ENCODE measurements around the gene SCN2B.

Gene SCN2B

GRCh38 chr11:118144301-118145268 is 31.9 kb downstream of the SCN2B start:
- TF ChIP-seq CTCF (IDR thresholded peaks at IDR 0.05), result no peak
- no peak for TF ChIP-seq ZFX (IDR thresholded peaks at IDR 0.05; ENCODE audit: borderline replicate concordance)
- H3K27ac ChIP-seq, result no peak overlapping the region

GRCh38 chr11:118143661-118144185 is 32.7 kb downstream of the SCN2B start:
- H3K27ac ChIP-seq, result no peak overlapping the region

GRCh38 chr11:118142809-118143208 is 33.6 kb downstream of the SCN2B start:
- TF ChIP-seq CTCF (IDR thresholded peaks at IDR 0.05), result no peak
- TF ChIP-seq ZFX (IDR thresholded peaks at IDR 0.05; ENCODE audit: borderline replicate concordance), result no peak

More at GRCh38 chr11:118143661-118144185, 32.7 kb downstream of the SCN2B start:
- TF ChIP-seq ZFX (IDR thresholded peaks at IDR 0.05; ENCODE audit: borderline replicate concordance), result no peak
- no peak for TF ChIP-seq CTCF (IDR thresholded peaks at IDR 0.05)

GRCh38 chr11:118142081-118142480 is 34.4 kb downstream of the SCN2B start:
- no peak overlapping the region for H3K27ac ChIP-seq
- no peak for TF ChIP-seq CTCF (IDR thresholded peaks at IDR 0.05)

More at GRCh38 chr11:118142809-118143208, 33.6 kb downstream of the SCN2B start:
- H3K27ac ChIP-seq, result no peak overlapping the region

- H3K27ac ChIP-seq, result no peak overlapping the region
- TF ChIP-seq CTCF (IDR thresholded peaks at IDR 0.05) (no peak), ZFX (IDR thresholded peaks at IDR 0.05; ENCODE audit: borderline replicate concordance) (no peak)
Measured at GRCh38 chr11:118139578-118139977, 36.9 kb downstream of the SCN2B start.

- H3K27ac ChIP-seq, result no peak overlapping the region
- TF ChIP-seq CTCF (IDR thresholded peaks at IDR 0.05) (no peak), ZFX (IDR thresholded peaks at IDR 0.05; ENCODE audit: borderline replicate concordance) (no peak)
Measured at GRCh38 chr11:118138839-118139420, 37.5 kb downstream of the SCN2B start.

- no peak for TF ChIP-seq ZFX (IDR thresholded peaks at IDR 0.05; ENCODE audit: borderline replicate concordance)
- TF ChIP-seq CTCF (IDR thresholded peaks at IDR 0.05), result no peak
- H3K27ac ChIP-seq, result no peak overlapping the region
Measured at GRCh38 chr11:118136801-118137200, 39.6 kb downstream of the SCN2B start.

Data from 22Rv1 (cell line).